Stimulated activated CD8-positive, alpha-beta memory T cell treated with anti-CD3 and anti-CD28 coated beads, Interleukin-15, amount 100 ng/mL, for 48 hours (primary cell): Measurements from ENCODE around the gene CDK5RAP1.
"Not testable (repeated sequence)": the region's sequence is repeated elsewhere in the genome, so short reads cannot be mapped to it uniquely, and the experiment has no call there.

Source experiments
- DNase-seq, 2 donors: peaks; one replicate each; pipeline ENCODE4 v3.0.0-alpha.2; 2020; ENCODE audit warnings: low read depth in 2 of 2

The CDK5RAP1 gene

DNA sequence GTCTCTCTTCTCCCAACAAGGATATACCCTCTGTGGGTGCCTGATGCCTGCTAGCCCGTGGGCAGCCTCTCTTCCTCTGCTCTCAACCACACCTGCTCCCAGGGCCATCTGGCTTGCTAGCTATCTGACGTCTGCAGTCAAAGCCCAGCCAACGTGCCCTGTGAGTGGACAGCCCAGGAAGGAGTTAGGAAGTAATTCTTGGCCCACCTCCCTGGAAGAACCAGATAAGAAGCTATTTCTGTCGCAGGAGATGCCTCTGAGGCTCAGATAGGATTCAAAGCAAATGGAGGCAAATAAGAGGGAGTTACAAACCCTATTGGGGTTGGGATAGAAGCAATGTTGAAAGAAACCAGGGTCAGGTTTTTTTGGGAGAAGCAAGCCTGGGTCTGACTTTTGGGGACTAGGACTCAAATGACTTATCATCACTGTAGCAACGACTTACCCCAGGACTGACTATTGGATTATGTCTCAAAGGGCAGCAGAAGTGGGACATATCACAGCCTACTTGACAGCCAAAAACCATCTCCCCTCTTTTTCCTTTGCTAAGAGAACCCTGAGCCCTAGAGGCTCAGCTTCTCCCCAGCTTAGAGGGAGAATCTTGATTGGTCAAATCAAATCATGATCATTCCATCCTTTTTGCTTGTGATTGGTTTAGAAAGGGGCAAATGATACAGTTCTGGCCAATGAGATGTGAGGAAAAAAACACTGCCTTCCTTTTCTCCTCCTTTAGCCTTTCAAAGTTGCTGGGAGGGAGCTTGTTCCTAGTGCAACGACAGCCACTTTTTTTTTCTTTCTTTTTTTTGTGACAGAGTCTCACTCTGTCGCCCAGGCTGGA, 18.0 kb upstream of the CDK5RAP1 start:
- no peak for DNase-seq

DNA sequence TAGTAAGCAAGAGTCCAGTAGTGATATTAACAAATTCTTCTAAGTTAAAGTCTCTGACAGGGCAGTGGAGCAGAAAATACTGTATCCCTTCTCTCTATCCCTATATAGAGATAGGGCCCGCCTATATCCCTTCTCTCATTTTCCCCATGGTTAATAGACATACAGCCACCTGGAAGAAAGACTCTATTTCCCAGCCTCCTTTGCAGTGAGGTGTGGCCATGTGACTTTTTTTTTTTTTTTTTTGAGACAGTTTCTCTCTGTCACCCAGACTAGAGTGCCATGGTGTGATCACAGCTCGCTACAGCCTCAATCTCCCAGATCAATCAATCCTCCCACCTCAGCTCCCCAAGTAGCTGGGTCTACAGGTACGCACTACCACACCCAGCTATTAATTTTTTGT, 16.7 kb upstream of the CDK5RAP1 start:
- no peak for DNase-seq

DNA sequence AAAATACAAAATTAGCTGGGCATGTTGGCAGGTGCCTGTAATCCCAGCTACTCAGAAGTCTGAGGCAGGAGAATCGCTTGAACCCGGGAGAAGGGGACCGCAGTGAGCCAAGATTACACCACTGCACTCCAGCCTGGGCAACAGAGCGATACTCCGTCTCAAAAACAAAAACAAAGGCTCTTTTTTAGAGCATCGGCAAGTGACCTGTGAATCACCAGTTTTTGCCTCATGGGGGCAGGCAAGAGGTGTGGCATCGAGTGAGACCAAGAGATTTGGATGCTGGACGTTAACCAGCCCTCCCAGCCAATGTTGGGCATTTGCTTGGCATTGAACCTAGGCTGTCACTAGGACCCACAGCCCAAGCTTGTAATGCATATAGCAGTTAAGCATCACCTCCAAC, 14.6 kb upstream of the CDK5RAP1 start:
- DNase-seq: no peak

DNA sequence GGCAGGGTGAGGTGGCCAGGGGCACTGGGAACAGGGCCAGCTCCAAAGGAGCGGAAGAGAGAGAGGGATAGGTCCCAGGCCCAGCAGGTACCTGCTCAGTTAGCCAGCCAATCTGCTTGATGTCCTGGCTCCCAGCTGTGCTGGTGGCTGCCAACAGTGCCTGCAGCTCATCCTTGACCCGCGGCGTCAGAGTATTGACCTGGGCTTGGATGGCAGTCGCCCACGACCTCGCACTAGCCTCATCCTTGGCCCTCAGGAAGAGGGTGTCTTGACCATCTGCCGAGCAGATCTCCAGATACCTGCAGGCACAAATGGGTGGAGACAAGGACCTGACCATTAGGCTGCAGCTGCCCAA, 11.1 kb upstream of the CDK5RAP1 start:
- DNase-seq: no peak

DNA sequence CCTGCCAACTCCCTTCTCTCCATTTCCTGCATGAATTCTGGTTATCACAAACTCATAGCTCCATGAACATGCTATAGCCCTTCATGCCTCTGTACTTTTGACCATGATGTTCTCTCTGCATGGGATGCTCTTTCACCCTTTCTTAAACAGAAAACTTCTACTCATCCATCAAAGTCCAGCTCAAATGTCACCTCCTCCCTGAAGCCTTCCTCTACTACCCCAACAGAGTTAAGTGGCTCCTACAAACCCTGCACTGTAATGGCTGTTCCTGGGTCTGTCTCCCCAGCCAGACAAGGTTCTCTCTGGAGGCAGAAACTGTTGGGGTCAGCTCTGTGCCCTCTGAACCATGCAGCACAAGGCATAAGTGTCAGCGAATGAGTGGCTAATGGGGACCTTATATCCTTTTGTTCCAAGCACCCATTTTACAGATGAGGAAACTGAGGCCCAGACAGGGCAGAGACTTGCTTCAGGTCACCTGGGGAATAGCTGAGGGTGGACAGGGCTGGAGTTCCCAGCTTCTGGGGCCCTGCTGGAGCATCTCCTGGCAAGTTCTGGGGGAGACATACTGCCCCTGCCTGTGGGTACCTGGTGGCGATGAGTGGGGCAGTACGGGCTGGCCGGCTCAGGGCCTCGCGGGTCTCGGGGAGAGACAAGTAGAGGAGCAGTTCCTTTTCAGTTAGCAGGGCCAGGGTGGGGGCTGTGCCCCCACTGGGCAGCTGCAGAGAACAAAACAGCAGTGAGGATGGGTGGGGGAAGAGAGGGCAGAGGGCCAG, 10.6 kb upstream of the CDK5RAP1 start:
- DNase-seq: no peak

DNA sequence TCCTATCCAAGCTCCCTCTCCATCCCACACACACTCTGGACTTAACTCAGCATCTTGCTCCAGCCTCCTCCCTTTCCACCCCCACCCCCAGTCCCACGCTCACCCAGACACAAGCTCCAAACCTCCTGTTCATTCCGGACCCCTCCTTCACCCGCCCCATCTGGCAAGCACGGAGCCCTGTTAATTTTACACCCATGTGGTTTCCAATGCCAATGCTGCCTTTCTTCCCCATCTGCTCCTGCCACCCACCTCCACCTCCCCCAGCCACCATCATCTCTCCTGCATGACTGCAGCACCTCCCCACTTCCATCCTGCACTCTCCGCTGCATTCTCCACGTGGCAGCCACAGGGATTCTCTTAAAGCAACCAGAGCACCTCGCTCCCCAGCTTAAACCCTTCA, 9.9 kb upstream of the CDK5RAP1 start:
- DNase-seq: no peak

DNA sequence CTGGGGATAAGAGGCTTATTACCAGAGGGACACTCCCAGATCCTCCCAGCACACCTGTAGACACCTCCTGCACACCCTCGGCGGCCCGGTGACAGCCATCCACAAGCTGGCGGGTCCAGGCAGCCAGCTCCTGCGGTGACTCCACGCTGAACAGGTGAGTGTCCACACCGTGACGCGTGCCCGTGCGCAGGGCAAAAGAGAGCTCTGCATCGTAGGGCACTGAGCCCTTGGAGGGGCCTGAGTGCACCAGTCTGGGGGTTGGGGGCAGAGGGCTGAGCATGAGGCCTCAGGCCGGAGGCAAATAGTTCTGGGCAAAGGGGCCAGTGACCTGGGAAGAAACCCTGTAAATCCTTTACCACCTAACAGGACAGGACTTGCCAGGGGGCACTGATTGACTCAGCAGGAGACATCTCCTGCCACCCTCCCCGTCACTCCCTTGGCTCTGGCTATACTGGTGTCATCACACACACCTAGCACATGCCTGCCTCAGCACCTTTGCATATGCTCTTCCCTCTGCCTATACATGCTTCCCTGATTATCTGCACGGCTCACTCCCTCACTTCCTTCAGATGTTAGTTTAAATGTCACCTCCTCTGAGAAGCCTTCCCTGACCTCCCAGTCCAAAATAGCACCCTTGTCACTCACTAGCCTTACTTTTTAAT, 8.9 kb upstream of the CDK5RAP1 start:
- DNase-seq: no peak

DNA sequence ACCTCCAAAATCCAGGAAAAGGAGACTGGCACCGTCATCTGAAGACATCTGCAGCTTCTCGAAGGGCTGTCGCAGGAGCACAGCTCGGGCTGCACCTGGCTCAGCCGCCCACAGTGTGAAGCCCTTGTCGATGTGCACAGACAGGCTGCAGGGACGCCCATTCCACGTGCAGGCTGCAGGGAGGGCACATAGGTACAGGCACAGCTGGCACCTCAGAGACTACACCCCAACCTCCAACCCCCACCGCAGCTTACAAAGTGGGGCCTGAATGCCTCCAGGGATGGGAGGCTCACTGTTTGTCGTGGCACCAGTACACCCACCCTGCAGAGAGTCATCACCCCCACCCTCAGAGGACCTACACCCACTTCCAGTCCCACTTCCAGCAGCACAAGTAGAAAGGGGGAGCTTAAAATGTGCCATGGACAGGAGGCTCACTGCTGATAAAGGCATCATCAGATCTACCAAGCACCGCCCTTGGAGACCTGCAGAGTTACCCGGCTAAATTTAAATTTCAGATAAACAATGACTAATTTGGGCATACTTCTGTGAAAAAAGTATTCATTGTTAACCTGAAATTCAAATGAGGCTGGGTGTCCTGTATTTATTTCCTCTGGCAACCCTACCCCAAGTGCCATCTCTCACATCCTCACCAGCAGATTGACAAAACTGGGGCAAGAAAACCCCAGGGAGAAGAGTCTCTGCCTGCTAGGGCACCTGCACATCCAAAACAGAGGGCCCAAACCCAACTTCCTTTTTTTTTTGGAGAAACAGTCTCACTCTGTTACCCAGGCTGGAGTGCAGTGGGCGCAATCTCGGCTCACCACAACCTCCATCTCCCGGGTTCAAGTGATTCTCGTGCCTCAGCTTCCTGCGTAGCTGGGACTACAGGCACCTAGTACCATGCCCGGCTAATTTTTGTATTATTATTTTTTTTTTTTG, 7.7 kb upstream of the CDK5RAP1 start:
- DNase-seq: no peak

DNA sequence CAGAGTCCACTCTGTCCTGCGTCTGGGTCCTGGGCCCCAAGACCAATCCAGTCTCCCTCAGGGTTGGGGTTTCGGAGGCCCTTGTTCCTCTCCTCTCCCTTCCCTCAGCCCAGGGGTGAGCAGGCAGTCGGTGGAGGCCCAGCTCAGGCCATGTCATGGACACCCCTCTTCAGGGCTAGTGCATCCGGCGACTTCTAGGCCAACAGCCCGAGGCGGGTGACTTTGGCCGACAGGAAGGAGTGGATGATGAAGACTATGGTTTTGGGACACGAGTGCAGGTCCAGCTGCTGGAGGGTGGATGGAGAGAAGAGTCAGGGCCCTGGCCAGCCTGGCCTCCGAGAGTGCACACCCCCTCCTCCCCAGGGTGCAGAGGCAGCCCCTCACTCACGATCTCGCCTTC, 7.0 kb upstream of the CDK5RAP1 start:
- DNase-seq: no peak

DNA sequence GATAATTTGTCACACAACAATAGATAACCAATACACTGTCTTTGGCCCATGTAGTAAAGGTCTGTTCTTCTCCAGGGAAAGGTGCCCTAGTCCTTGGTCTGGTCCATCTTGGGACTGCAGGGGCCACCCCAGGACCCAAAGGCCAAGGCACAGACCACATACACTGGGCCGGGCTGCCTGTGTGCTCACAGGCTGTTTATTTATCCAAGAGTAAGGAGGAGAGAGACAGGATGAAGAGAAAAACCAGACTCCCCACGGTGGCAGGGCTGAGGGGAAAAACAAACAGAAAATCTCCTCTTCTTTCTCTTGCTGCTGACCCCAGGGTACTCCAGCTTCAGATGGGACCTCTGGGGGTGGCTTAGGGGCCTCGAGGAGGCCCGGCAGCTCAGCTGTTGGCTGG, 6.5 kb upstream of the CDK5RAP1 start:
- DNase-seq: no peak

DNA sequence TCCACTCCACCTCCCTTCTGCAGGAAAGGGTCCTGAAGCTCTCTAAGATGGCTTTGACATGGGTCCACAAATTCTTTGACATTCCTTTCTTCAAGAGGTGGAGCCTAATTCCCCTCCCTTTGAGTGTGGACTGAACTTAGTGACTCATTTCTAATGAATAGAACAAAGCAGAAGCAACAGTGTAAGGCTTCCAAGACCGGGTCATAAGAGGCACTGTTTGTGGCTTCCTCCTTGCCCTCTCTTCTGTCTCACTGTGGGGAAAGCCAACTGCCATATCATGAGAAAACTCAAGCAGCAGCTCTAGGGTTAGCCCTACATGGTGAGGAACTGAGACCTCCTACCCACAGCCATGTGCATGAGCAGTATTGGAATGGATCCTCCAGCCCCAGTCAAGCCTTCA, 5.9 kb upstream of the CDK5RAP1 start:
- DNase-seq: no peak

DNA sequence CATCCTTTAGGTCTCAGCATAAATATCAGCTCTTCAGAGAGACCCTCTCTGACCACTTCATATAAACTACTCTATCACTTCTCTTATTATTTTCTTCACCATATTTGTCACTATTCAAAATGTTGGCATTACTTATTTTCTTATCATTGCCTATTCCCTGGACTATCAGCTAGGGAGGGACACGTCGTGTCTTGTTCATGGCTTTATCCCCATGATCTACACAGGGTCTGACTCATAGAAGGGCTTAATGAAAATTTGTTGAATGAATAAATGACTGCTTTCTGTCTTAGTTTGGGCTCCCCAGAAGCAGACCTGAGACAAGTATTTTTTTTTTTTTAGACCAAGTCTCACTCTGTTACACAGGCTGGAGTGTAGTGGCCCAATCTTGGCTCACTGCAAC, 3.0 kb upstream of the CDK5RAP1 start:
- no peak for DNase-seq

DNA sequence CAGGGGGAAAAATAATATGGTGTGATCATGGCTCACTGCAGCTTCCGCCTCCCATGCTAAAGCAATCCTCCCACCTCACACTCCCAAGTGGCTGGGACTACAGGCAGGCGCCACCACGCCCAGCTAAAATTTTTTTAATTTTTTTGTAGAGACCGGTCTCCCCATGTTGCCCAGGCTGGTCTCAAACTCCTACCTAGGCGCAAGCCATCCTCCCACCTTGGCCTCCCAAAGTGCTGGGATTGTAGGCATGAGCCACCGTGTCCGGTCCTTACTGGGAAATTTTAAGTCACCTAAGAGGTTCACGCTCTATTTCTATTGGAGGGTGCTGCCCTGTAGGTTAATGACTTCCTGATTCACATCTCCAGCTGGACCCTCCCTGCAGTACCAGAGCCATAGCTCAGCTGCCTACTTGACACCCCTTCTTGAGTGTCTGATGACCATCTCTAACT, 626 bp upstream of the CDK5RAP1 start:
- DNase-seq: no peak

DNA sequence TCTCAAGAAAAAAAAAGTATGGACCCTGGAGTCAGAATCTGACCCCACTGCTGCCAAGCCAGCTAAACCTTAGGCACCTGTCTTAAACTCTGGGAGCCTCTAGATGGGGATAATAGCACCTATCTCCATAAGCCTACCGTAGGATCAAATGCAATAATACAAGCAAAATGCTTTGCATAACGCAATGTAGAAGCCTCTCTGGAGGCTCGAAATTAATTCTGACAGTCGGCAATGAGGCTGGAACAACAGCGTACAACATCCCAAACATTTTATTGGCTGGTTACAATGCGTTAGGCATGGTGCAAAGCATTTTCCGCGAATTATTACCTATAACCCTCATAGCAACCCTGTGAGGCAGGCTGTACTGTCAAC, 521 bp downstream of the CDK5RAP1 start:
- no peak for DNase-seq

DNA sequence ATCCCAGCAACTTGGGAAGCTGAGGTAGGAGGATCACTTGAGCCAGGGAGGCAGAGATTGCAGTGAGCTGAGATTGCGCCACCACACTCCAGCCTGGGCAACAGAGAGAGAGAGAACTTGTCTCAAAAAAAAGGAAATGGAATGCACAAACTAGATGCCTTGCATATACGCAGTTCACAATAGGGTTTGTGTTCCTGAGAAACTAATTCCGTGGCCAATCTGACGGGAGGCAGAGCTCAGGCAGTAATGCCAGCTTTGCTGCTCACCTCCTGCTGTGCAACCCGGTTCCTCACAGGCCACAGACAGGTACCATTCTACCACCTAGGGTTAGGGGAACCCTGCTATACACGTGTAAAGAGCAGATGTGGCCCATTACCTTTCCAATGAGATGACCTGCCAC, 1.4 kb downstream of the CDK5RAP1 start:
- DNase-seq: no peak

DNA sequence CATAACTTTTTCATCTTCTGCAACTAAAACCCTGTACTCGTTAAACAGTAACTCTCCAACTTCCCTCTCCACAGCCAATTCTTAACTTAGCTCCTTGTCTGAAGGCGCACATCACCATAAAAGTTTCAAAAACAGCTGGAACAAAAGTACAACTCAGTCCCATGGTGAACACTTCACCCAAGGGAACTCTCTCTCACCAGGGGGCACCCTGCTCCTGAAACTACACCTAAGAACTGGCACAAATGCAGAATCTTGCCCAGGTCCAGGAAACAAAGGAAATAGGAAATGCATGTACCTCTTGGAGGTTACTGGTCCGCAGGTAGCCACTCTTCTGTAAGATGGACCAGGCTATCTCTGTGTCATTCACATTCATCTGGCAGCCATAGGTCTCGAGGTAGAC, 6.6 kb downstream of the CDK5RAP1 start:
- DNase-seq: no peak

DNA sequence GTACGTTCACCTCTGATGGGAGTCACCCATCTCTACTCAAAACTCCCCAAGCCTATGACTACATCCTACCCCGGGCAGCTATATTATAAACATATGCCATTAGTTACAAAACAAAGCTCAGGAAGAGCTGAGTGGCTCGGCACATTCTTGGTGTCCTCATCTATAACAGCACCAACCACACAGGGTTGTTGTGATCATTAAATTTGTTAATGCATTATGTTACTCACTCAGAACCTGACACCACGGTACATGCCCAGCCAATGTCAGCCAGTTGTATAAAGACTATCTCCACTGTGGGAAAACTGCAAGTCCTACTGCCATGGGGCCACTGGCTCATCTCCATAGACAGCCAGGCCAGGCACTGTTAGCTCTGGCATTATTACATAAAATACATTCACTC, 7.7 kb downstream of the CDK5RAP1 start:
- DNase-seq: no peak

DNA sequence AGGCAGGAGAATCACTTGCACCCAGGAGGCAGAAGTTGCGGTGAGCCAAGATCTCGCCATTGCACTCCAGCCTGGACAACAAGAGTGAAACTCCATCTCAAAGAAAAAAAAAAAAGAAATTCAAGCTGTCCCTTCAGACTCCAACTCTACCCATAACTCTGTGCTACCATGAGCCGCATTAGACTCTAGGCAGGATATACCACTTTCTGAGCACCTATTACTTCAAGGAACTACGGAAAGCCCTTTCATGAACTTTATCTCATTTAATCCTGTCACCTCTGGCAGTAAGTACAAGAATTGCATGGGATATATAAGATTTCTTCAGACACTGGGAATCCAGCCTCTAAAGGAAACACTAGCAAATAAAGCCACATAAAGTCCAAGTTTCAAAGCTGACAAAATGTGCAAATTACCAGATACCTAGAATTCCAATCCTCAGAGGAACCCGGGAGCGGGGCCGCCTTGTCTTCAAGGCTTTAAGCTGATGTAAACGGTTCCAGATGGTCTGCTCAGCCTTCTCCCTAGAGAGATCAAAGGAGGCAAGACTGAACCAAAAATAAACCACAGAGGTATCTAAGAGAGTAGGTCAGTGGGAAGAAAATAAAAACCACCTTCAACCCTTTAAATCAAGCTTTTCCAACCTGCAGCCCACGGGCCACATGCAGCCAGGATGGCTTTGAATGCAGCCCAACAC, 9.4 kb downstream of the CDK5RAP1 start:
- DNase-seq: no peak

DNA sequence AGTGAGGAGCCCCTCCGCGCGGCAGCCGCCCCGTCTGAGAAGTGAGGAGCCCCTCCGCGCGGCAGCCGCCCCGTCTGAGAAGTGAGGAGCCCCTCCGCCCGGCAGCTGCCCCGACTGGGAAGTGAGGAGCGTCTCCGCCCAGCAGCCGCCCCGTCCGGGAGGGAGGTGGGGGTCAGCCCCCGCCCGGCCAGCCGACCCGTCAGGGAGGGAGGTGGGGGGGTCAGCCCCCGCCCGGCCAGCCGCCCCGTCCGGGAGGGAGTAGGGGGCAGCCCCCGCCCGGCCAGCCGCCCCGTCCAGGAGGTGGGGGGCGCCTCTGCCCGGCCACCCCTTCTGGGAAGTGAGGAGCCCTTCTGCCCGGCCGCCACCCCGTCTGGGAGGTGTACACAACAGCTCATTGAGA, 12.0 kb downstream of the CDK5RAP1 start:
- not testable (repeated sequence) for DNase-seq

DNA sequence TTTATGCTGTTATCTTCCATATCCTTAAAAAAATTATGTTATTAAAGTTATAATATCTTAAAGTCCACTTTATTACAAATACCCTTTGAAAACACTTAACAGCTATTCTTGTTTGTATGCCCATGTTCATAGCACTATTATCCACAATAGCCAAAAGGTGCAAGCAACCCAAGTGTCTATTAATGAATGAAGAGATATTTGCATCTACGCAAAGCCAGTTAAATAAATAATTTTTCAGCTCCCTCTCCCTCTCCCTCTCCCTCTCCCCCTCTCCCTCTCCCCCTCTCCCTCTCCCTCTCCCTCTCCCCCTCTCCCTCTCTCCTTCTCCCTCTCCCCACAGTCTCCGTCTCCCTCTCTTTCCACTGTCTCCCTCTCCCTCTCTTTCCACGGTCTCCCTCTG, 13.1 kb downstream of the CDK5RAP1 start:
- no peak for DNase-seq

DNA sequence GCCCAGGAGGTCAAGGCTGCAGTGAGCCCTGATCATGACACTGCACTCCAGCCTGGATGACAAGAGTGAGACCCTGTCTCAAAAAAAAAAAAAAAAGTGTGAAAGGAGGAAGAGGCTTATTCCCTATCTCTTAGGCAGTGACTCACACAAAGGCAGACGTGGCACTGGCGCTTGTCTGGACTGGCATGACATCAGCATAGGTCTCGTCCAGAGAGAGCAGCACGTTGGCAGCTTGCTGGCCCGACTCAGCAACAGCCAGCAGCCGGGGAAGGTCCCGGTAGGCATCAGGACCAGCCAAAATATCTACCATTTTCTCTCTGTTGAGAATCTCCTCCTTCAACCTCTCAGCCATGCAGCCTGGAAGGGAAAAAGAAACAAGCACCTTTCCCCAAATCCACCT, 14.1 kb downstream of the CDK5RAP1 start:
- no peak for DNase-seq
